Loucy (cell line): ENCODE results near the gene PSMB8.

Source experiments
- EZH2phosphoT487 ChIP-seq: fragments of 200-600 bp; IDR thresholded peaks from 2 replicates; pipeline ENCODE4 v1.6.1; 2018; ENCODE audit warnings: antibody characterized with exemption, mild to moderate bottlenecking, moderate library complexity, borderline replicate concordance
- TF ChIP-seq, protein P1 (sequence below): fragments of 200-600 bp; sonication (generic); conservative IDR thresholded peaks from 2 replicates; pipeline ENCODE4 v1.5.1; 2014; ENCODE audit warnings: mild to moderate bottlenecking, antibody characterized with exemption, low read length

DNA sequence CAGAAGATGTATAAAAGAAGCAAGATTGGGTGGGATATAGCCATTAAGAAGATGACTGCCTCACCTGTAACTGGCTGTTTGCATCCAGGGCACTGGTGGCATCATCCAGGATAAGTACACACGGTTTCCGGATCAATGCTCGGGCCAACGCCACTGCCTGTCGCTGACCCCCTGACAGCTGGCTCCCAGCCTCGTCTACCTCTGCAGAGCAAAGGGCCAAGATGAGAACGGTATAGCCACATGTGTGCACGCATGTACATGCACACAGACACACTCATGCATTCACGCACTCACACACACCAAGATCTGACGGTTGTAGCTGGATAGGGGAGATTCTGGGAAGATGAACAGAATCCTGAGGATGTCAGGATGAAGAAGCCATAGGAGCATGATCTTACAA is 3.2 kb upstream of the PSMB8 start:
- TF ChIP-seq, protein P1, sequence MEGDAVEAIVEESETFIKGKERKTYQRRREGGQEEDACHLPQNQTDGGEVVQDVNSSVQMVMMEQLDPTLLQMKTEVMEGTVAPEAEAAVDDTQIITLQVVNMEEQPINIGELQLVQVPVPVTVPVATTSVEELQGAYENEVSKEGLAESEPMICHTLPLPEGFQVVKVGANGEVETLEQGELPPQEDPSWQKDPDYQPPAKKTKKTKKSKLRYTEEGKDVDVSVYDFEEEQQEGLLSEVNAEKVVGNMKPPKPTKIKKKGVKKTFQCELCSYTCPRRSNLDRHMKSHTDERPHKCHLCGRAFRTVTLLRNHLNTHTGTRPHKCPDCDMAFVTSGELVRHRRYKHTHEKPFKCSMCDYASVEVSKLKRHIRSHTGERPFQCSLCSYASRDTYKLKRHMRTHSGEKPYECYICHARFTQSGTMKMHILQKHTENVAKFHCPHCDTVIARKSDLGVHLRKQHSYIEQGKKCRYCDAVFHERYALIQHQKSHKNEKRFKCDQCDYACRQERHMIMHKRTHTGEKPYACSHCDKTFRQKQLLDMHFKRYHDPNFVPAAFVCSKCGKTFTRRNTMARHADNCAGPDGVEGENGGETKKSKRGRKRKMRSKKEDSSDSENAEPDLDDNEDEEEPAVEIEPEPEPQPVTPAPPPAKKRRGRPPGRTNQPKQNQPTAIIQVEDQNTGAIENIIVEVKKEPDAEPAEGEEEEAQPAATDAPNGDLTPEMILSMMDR: no peak
- no peak for TF ChIP-seq EZH2phosphoT487
